ENCODE results near the gene ABHD5.
"Not testable (repeated sequence)": the region's sequence is repeated elsewhere in the genome, so short reads cannot be mapped to it uniquely, and the experiment has no call there.

- not testable (repeated sequence) for TF ChIP-seq CTCF (IDR thresholded peaks at IDR 0.05); POLR2AphosphoS5 (IDR thresholded peaks at IDR 0.05; ENCODE audit: low read depth, low read length); REST (IDR thresholded peaks at IDR 0.05; ENCODE audit: insufficient read depth in 1 of 2, low read depth in 2 of 2, low read length in 1 of 2); TCF7L2 (IDR thresholded peaks at IDR 0.05; ENCODE audit: low read depth, low read length); SIN3A (IDR thresholded peaks at IDR 0.05; ENCODE audit: borderline replicate concordance, insufficient read depth, low read depth, low read length)
These were observed 9.9 kb upstream of the ABHD5 start for GRCh38 chr3:43680857-43681256.

All from Panc1 (cell line).